ENCODE measurements around the gene GAK.
"Not testable (repeated sequence)": the region's sequence is repeated elsewhere in the genome, so short reads cannot be mapped to it uniquely, and the experiment has no call there.

DNA sequence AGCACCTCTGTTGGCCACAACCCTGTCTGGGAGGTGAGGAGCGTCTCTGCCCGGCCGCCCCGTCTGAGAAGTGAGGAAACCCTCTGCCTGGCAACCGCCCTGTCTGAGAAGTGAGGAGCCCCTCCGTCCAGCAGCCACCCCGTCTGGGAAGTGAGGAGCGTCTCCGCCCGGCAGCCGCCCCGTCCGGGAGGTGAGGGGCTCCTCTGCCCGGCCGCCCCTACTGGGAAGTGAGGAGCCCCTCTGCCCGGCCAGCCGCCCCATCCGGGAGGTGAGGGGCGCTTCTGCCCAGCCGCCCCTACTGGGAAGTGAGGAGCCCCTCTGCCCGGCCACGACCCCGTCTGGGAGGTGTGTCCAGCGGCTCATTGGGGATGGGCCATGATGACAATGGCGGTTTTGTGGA lies 43.9 kb upstream of the GAK start:
- not testable (repeated sequence) for TF ChIP-seq CTCF, POLR2A (IDR thresholded peaks at IDR 0.05)

Data from right lobe of liver (tissue), 4 donors.